Measurements from ENCODE around the gene SIPA1L3.

DNA sequence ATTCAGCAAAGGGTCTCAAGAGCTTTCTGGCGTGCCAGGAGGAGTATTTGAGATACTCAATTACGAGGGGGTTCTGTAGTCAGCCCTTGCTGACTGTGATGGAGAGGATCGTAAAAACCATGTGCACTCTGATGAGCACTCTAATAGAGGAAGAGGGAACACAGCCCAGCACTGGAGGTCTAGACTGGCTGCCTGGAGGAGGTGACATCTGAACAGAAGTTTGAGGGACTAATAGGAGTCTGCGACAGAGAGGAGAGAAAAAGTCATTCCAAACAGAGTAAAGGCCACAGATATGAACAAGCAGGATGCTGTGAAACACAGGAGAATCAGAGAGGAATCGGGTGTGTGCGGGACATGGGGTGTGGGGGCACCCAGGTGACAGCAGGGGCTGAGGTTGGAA lies 237.7 kb downstream of the SIPA1L3 start:
- TF ChIP-seq, protein P1, sequence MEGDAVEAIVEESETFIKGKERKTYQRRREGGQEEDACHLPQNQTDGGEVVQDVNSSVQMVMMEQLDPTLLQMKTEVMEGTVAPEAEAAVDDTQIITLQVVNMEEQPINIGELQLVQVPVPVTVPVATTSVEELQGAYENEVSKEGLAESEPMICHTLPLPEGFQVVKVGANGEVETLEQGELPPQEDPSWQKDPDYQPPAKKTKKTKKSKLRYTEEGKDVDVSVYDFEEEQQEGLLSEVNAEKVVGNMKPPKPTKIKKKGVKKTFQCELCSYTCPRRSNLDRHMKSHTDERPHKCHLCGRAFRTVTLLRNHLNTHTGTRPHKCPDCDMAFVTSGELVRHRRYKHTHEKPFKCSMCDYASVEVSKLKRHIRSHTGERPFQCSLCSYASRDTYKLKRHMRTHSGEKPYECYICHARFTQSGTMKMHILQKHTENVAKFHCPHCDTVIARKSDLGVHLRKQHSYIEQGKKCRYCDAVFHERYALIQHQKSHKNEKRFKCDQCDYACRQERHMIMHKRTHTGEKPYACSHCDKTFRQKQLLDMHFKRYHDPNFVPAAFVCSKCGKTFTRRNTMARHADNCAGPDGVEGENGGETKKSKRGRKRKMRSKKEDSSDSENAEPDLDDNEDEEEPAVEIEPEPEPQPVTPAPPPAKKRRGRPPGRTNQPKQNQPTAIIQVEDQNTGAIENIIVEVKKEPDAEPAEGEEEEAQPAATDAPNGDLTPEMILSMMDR (IDR thresholded peaks at IDR 0.05; ENCODE audit: low read length), result no peak
- TF ChIP-seq EZH2 (IDR thresholded peaks at IDR 0.05; ENCODE audit: borderline replicate concordance, low read length), result no peak

All from OCI-LY1 (cell line).